ENCODE results near the gene CCDC136.

CCDC136 gene

GRCh38 chr7:128775744-128776474 is 15.9 kb upstream of the CCDC136 start, which contains the start of gene OPN1SW:
TSS of gene OPN1SW (minus strand) at chr7:128775794. CDS start at chr7:128775781, 13 bp downstream.
- in situ Hi-C loops (cut with MboI; ENCODE audit: low sequenced_read_pairs), result no loop called here

DNA sequence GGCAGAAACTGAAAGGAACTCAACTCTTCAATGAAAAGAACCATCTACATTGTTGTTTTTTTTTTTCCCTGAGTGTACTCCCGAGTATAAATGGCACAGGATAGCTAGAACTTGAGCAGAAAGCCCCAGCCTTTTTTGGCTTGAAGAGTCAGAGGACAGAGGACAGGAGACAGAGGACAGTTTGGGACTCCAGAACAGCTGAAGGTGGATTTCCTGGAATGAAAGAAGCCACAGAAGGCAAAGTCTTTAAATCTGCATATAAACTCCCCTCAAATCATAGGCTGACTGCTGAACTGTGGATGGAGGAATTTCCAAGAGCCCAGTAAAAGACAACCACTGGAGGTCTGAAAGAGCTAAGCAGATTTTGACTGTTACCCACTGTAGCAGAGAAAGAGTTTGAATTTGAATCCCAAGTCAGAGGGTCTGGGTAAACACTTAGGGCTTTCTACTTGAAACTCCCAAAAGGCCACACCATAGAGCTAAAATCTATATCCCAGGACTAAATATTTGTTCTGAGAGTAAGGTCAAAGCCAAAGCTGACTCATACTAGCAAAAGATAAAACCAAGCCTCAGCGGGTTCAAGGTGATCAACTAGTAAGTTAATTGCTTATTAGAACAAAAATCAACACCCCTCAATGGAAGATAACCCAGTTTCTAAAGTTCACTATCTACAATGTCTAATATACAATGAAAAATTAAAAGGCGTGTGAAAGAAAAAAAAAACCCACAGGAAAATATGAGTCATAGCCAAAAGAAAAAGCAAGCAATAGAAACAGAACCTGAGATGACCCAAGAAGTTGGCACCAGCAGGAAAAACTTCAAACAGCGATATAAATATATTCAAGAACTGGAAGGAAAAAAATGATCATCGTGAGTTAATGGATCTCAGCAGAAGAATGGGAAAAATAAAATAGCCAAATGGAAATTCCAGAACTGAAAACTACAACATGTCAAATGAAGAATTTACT is 14.3 kb upstream of the CCDC136 start:
- in situ Hi-C loops (cut with MboI; ENCODE audit: low sequenced_read_pairs), result no loop called here

GRCh38 chr7:128778946-128779345 is 12.8 kb upstream of the CCDC136 start:
- in situ Hi-C loops (cut with MboI; ENCODE audit: low sequenced_read_pairs), result no loop called here

- in situ Hi-C loops (cut with MboI; ENCODE audit: low sequenced_read_pairs), result no loop called here
Measured at GRCh38 chr7:128781126-128781525, 10.6 kb upstream of the CCDC136 start.

DNA sequence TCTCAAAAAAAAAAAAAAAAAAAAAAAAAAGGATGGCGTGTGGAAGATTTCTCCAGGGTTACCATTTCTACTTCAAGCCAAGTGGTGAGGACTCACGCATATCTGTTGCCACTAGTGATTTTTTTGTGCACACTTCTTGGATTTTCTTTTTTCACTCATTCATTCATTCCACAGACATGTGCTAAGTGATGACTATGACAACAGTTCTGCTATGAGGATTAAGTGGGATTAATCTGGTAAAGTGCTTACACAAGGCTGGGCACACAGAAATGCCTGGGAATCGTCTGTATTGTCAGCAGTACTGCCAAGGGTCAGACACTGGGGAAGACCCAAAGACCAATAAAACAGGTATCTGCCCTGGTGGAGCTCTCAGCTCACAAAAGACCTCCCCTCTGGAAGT is 9.9 kb upstream of the CCDC136 start:
- in situ Hi-C loops (cut with MboI; ENCODE audit: low sequenced_read_pairs), result no loop called here

DNA sequence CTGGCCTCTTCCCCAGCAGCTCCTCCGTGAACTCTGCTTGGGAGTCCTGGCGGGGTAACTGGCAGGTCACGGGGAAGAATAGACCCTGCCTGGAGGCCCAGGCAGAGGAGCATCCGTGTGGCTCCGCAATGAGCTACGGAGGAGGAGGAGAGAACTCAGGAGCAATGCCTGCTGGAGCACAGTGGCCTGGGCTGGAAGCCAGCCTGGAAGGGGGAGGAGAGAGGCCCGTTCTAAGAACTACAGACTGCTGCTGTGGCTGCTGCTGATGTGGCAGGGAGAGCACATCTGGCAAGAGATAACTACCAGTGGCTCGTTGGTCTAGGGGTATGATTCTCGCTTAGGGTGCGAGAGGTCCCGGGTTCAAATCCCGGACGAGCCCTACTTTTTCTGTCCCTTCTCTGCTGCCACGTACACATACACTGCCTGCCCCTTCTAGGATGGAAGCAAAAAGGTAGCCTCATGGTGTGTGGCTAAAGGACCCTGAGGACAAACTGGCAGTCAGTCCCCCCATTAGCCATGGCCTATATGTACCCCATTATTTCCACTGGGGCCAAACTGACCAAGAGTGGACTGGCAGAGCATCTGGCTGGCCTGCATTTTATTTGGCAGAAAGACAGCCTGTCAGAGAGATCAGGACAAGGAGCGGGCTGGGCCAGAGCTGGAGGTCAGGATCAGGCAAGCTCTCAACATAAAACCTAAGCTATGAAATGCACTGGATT is 8.5 kb upstream of the CCDC136 start:
- in situ Hi-C loops (cut with MboI; ENCODE audit: low sequenced_read_pairs), result no loop called here

- in situ Hi-C loops (cut with MboI; ENCODE audit: low sequenced_read_pairs), result no loop called here
Measured at GRCh38 chr7:128785738-128786137, 6.0 kb upstream of the CCDC136 start.

DNA sequence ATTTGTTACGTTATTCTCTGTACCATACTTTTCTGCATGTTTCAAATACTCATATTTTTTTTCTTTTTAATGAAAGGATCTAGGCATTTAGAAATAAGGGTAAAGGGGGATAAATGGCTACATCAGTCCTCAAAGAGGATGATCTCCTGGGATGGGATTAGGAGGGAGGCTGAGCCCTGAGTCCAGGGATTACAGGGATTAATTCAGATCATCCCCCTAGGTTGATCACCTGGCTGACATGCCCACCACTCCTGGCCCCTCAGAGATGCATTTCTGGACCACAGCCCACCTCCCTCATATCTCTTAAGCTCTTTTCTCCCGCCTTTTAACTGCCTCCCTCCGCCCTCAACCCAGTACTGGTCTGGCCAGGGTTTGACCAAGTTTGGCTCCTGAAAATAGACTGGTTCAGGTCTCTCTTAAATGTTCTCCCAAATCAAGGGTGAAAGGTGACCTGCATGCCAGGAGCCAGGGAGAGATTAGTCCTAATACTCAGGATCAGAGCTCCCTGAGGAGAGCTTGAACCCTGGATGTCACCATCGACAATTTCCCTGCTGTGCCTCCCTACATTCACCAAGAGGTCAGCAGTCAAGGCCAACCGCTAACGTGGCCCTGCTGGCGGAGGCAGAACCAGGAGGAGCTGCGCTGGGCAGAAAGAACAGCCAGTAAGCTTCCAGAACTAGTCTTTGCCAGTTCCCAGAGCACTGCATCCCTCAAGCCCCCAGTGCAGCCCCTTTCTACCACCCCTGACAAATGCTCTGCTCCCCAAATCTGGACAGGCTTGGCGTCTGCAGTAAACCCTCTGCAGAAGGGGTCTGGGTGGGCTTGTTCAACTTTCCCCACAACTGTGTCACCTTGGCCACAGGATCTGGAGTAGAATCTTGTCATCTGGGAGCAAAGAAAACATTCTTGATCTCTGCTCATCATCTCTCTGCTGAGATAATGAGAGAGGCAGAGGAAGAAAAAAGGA is 3.0 kb upstream of the CCDC136 start:
- in situ Hi-C loops (cut with MboI; ENCODE audit: low sequenced_read_pairs), result no loop called here

- in situ Hi-C loops (cut with MboI; ENCODE audit: low sequenced_read_pairs), result no loop called here
Measured at GRCh38 chr7:128790315-128791041, 1.3 kb upstream of the CCDC136 start.

GRCh38 chr7:128791972-128792327 is 182 bp downstream of the CCDC136 start:
- in situ Hi-C loops (cut with MboI; ENCODE audit: low sequenced_read_pairs), result no loop called here

- in situ Hi-C loops (cut with MboI; ENCODE audit: low sequenced_read_pairs), result no loop called here
Measured at GRCh38 chr7:128792471-128793180, 858 bp downstream of the CCDC136 start.

- in situ Hi-C loops (cut with MboI; ENCODE audit: low sequenced_read_pairs), result no loop called here
Measured at GRCh38 chr7:128793181-128793547, 1.4 kb downstream of the CCDC136 start.

- in situ Hi-C loops (cut with MboI; ENCODE audit: low sequenced_read_pairs), result no loop called here
Measured at GRCh38 chr7:128794020-128794419, 2.3 kb downstream of the CCDC136 start.

- in situ Hi-C loops (cut with MboI; ENCODE audit: low sequenced_read_pairs), result no loop called here
Measured at GRCh38 chr7:128794436-128794835, 2.7 kb downstream of the CCDC136 start.

DNA sequence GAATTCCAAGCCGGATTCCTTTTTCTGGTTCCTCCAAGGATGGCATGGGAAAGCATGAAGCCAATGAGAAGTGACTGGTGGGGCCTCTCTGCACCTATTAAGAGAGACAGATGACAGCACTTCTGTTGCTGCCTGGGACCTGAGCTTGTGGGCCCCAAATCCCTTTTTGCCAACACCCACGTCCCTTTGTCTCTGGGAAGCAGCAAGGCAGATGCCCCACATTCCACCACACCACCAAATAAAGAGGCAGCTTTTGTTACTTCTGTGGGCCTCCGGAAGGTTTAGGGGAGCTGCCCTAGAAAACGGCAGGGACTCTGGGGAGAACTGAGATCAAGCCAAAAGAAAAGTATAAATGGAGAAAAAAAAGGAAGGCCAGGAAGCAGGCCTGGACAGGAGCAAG is 3.4 kb downstream of the CCDC136 start:
- in situ Hi-C loops (cut with MboI; ENCODE audit: low sequenced_read_pairs), result no loop called here

- in situ Hi-C loops (cut with MboI; ENCODE audit: low sequenced_read_pairs), result no loop called here
Measured at GRCh38 chr7:128796327-128796726, 4.6 kb downstream of the CCDC136 start.

DNA sequence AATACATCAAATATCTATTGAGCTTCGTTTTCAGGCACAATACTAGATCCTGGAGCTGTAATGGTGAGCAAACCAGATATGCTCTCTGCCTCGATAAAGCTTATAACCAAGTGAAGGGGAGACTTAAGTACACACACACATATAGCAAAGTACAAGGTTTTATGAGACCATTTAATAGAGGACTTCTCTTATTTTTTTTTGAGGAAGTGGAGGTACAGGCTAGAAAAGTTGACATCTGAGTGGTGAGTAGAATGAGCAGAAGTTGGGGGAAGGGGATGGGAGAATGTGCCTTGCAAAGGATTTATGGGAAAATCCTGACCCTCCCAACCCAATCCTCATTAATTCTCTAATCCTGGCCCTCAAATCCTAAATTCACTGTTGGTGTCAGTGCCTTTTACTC is 7.7 kb downstream of the CCDC136 start:
- in situ Hi-C loops (cut with MboI; ENCODE audit: low sequenced_read_pairs), result no loop called here

- in situ Hi-C loops (cut with MboI; ENCODE audit: low sequenced_read_pairs), result no loop called here
Measured at GRCh38 chr7:128800567-128800966, 8.8 kb downstream of the CCDC136 start.

GRCh38 chr7:128801003-128801402 is 9.2 kb downstream of the CCDC136 start:
- in situ Hi-C loops (cut with MboI; ENCODE audit: low sequenced_read_pairs), result no loop called here

Data from HL-60/S4 treated with retinoic acid at 250 ng/mL for 4 days and 3 days (cell line).